OCI-LY1 (cell line): Measurements from ENCODE around the gene DIP2C.

Experiments
- CTCF ChIP-seq: fragments of 200-600 bp; sonication (generic), shearing (Covaris generic); IDR thresholded peaks from 2 replicates; pipeline ENCODE4 v1.5.1; 2017; ENCODE audit warnings: mild to moderate bottlenecking, antibody characterized with exemption, low read length, moderate library complexity, mixed read lengths
- EZH2 ChIP-seq: fragments of 200-600 bp; sonication (generic), shearing (Covaris generic); IDR thresholded peaks from 2 replicates; pipeline ENCODE4 v1.8.0; 2017; ENCODE audit warnings: borderline replicate concordance, mixed run types, mild to moderate bottlenecking, antibody characterized with exemption, low read length, moderate library complexity, mixed read lengths

- no peak for TF ChIP-seq CTCF
- no peak for TF ChIP-seq EZH2
These were observed 363.1 kb downstream of the DIP2C start for GRCh38 chr10:326350-326749.
